ENCODE results near the gene ITPR3. TPM values are rescaled to one million over a fixed set of nuclear protein-coding genes. Genes with fewer than 3 reads are reported as not detected.

ITPR3 gene
- total and polyA plus RNA-seq, 2 donors from 2014 or later: 4.2 to 86.3 TPM

DNA sequence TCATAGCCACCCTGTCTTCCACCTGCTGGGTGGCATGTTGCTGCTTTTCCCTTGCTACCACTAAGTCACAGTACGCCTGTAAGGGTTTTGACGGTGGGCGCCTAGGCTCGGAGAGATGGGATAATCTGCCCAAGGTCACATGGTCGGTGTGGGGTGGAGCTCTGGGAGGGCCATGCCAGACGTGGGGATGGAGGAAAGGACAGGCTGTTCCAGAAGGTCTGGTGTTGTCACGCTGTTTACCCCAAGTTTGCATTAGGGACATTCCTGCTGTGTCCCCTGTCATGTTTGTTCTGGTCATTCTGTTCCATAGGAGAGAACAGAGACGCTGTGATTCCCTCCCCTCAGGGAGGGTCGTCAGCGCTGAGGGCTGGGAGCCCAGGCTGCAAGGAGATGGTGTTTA lies 109.5 kb downstream of the ITPR3 start:
- TF ChIP-seq, protein P1, sequence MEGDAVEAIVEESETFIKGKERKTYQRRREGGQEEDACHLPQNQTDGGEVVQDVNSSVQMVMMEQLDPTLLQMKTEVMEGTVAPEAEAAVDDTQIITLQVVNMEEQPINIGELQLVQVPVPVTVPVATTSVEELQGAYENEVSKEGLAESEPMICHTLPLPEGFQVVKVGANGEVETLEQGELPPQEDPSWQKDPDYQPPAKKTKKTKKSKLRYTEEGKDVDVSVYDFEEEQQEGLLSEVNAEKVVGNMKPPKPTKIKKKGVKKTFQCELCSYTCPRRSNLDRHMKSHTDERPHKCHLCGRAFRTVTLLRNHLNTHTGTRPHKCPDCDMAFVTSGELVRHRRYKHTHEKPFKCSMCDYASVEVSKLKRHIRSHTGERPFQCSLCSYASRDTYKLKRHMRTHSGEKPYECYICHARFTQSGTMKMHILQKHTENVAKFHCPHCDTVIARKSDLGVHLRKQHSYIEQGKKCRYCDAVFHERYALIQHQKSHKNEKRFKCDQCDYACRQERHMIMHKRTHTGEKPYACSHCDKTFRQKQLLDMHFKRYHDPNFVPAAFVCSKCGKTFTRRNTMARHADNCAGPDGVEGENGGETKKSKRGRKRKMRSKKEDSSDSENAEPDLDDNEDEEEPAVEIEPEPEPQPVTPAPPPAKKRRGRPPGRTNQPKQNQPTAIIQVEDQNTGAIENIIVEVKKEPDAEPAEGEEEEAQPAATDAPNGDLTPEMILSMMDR (IDR thresholded peaks at IDR 0.05; ENCODE audit: borderline replicate concordance, extremely low read depth, insufficient read depth): no peak
- FAIRE-seq: no peak
- Histone ChIP-seq H3K36me3 (ENCODE audit: control insufficient read depth in 2 of 3, insufficient read depth in 3 of 3, low read length in 3 of 3) (no peaks in the 10 kb centered on the region), H3K9ac (ENCODE audit: low read length in 3 of 3) (no peak overlapping the region), H3K27ac (ENCODE audit: low read depth in 2 of 2, low read length in 2 of 2) (no peak overlapping the region), H3K4me3 (ENCODE audit: low read length in 3 of 3) (no peak overlapping the region), H3K27me3 (ENCODE audit: control insufficient read depth, insufficient read depth, low read length) (no peaks in the 10 kb centered on the region), H3K9me3 (ENCODE audit: control insufficient read depth in 2 of 3, insufficient read depth in 1 of 3, low read length in 3 of 3) (no peaks in the 10 kb centered on the region), H3K4me1 (ENCODE audit: control insufficient read depth in 2 of 3, insufficient read depth in 2 of 3, low read depth in 1 of 3, low read length in 3 of 3) (peaks cover 0 to 3% (median 0%) of the 10 kb centered on the region in 3 donors)
- intact Hi-C loops (cut with DNase I): no loop called here
- no peak for DNase-seq

DNA sequence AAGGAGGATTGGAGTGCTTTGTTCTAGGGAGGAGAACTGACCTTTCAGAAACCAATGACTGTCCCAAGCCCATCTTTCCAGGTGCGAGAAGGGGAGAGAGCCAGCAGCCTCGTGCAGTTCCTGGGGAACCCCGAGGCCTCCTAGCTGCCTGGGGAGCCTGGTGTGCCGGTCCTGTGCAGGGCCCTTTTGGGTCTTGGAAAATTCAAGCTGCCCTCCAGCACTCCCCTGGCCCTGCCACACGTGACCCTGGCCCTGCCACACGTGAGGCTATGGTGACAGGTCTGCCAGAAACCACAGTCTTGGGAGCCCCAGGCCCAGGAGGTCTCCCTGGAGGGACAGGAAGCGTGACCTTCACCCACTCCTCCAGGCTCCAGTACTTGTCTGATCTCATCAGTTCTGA lies 109.9 kb downstream of the ITPR3 start:
- intact Hi-C loops (cut with DNase I): no loop called here
- H3K4me3 ChIP-seq (ENCODE audit: low read length in 3 of 3): no peak overlapping the region
- H3K27me3 ChIP-seq (ENCODE audit: control insufficient read depth, insufficient read depth, low read length): no peaks in the 10 kb centered on the region
- H3K27ac ChIP-seq (ENCODE audit: low read depth in 2 of 2, low read length in 2 of 2): no peak overlapping the region
- H3K9ac ChIP-seq (ENCODE audit: low read length in 3 of 3): no peak overlapping the region
- FAIRE-seq: no peak
- peaks cover 0 to 3% (median 0%) of the 10 kb centered on the region in 3 donors for H3K4me1 ChIP-seq (ENCODE audit: control insufficient read depth in 2 of 3, insufficient read depth in 2 of 3, low read depth in 1 of 3, low read length in 3 of 3)
- TF ChIP-seq, protein P1 (IDR thresholded peaks at IDR 0.05; ENCODE audit: borderline replicate concordance, extremely low read depth, insufficient read depth): no peak
- DNase-seq: no peak
- no peaks in the 10 kb centered on the region for H3K9me3 ChIP-seq (ENCODE audit: control insufficient read depth in 2 of 3, insufficient read depth in 1 of 3, low read length in 3 of 3)
- H3K36me3 ChIP-seq (ENCODE audit: control insufficient read depth in 2 of 3, insufficient read depth in 3 of 3, low read length in 3 of 3): no peaks in the 10 kb centered on the region

DNA sequence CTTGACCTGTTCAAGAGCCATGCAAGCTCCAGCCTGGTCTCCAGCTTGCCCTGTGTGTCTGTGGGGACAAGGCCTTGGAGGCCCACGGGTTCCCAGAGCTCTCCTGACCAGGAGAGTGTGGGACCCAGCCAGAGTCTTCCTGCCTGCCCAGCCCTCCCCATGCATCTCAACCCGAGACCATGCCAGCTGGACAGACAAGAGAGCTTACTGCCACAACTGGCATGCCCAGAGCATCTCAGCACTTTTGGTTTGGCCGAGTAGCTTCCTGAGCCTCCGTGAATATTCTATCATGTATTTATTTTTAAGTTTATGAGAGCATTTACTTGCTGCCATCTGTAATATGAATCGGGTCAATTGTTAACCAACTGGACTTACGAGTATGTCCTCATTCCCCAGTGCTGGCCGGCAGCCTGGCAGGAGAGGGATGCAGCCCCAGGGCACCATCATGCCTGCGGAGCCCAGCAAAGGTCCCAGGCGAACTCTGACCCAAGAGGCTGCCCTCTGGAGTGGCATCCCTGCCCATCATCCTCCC lies 110.7 kb downstream of the ITPR3 start:
- H3K4me1 ChIP-seq (ENCODE audit: control insufficient read depth in 2 of 3, insufficient read depth in 2 of 3, low read depth in 1 of 3, low read length in 3 of 3): peaks cover 0 to 3% (median 0%) of the 10 kb centered on the region in 3 donors
- FAIRE-seq (no peak), DNase-seq (peak in 1 of 5 donors; percentile 60)
- H3K9ac ChIP-seq (ENCODE audit: low read length in 3 of 3): no peak overlapping the region
- H3K36me3 ChIP-seq (ENCODE audit: control insufficient read depth in 2 of 3, insufficient read depth in 3 of 3, low read length in 3 of 3): no peaks in the 10 kb centered on the region
- H3K4me3 ChIP-seq (ENCODE audit: low read length in 3 of 3): no peak overlapping the region
- H3K27me3 ChIP-seq (ENCODE audit: control insufficient read depth, insufficient read depth, low read length): no peaks in the 10 kb centered on the region
- peak overlapping the region in 1 of 2 donors; percentile 22 for H3K27ac ChIP-seq (ENCODE audit: low read depth in 2 of 2, low read length in 2 of 2)
- no peaks in the 10 kb centered on the region for H3K9me3 ChIP-seq (ENCODE audit: control insufficient read depth in 2 of 3, insufficient read depth in 1 of 3, low read length in 3 of 3)
- intact Hi-C loops (cut with DNase I): no loop called here
- TF ChIP-seq, protein P1 (IDR thresholded peaks at IDR 0.05; ENCODE audit: borderline replicate concordance, extremely low read depth, insufficient read depth): no peak

DNA sequence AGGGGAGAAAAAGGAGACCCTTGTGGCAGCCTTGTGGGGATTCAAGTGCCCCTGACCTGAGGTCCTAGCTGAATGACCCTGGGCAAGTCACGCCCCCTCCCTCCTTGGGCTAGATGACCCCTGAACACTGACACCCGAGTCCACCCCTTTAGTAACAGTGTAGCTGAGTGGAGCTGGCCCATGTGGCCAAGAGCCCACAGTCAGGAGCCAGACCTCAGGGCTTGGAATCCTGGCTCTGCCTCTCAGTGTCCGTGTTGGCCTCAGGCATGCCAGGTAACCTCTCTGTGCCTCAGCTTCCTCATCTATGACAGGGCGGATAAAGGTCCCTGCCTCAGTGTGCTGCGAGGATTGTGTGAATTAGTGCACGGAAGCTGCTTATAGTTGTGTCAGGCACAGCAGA lies 111.3 kb downstream of the ITPR3 start:
- TF ChIP-seq, protein P1 (IDR thresholded peaks at IDR 0.05; ENCODE audit: borderline replicate concordance, extremely low read depth, insufficient read depth): no peak
- H3K9me3 ChIP-seq (ENCODE audit: control insufficient read depth in 2 of 3, insufficient read depth in 1 of 3, low read length in 3 of 3): no peaks in the 10 kb centered on the region
- no peaks in the 10 kb centered on the region for H3K27me3 ChIP-seq (ENCODE audit: control insufficient read depth, insufficient read depth, low read length)
- FAIRE-seq: no peak
- intact Hi-C loops (cut with DNase I): no loop called here
- no peak overlapping the region for H3K9ac ChIP-seq (ENCODE audit: low read length in 3 of 3)
- H3K4me3 ChIP-seq (ENCODE audit: low read length in 3 of 3): no peak overlapping the region
- DNase-seq: no peak
- H3K4me1 ChIP-seq (ENCODE audit: control insufficient read depth in 2 of 3, insufficient read depth in 2 of 3, low read depth in 1 of 3, low read length in 3 of 3): peaks cover 0 to 3% (median 0%) of the 10 kb centered on the region in 3 donors
- no peaks in the 10 kb centered on the region for H3K36me3 ChIP-seq (ENCODE audit: control insufficient read depth in 2 of 3, insufficient read depth in 3 of 3, low read length in 3 of 3)
- H3K27ac ChIP-seq (ENCODE audit: low read depth in 2 of 2, low read length in 2 of 2): no peak overlapping the region

Data from kidney (tissue), 14 donors.